WTC11 (cell line): Measurements from ENCODE around the gene KLF13. TPM values are rescaled to one million over a fixed set of nuclear protein-coding genes. Genes with fewer than 3 reads are reported as not detected.

Source experiments
- ATAC-seq: fragments of 200-7000 bp; cut with Tn5 transposase; 2 replicates; pipeline ENCODE4 v1.10.0; 2021; ENCODE audit warnings: mild to moderate bottlenecking, moderate library complexity
- CTCF ChIA-PET: fragments of 300-600 bp; sonication (Branson Sonifier 250); formaldehyde crosslinking; loops from one replicate; lab custom pipeline; 2021; ENCODE audit warnings: antibody characterized with exemption; lab: Charles Lee
- POLR2A ChIA-PET: fragments of 350-600 bp; sonication (Branson Sonifier 250); formaldehyde crosslinking; loops from one replicate; lab custom pipeline; 2021; ENCODE audit warnings: antibody characterized with exemption; lab: Charles Lee
- DNase-seq: peaks from one replicate; pipeline ENCODE4 v3.0.0; 2021; ENCODE audit warnings: low spot score
- H3K27ac Mint-ChIP-seq: 2 replicates; pipeline ENCODE4 v1.8.0; 2021; ENCODE audit warnings: mixed read lengths
- H3K27me3 Mint-ChIP-seq: 2 replicates; pipeline ENCODE4 v1.8.0; 2021; ENCODE audit warnings: low read depth, mild to moderate bottlenecking, moderate library complexity, mixed read lengths
- H3K36me3 Mint-ChIP-seq: 2 replicates; pipeline ENCODE4 v1.8.0; 2021; ENCODE audit warnings: mixed read lengths
- H3K4me1 Mint-ChIP-seq: 2 replicates; pipeline ENCODE4 v1.8.0; 2022; ENCODE audit warnings: mixed read lengths
- H3K4me3 Mint-ChIP-seq: 2 replicates; pipeline ENCODE4 v1.8.0; 2021; ENCODE audit warnings: mild to moderate bottlenecking, moderate library complexity, mixed read lengths
- H3K9me3 Mint-ChIP-seq: 2 replicates; pipeline ENCODE4 v1.8.0; 2021; ENCODE audit warnings: mixed read lengths
- CREM ChIP-seq: sonication (generic); formaldehyde crosslinking; IDR thresholded peaks from 2 replicates; pipeline ENCODE4 v1.8.1; 2022; ENCODE audit warnings: mild to moderate bottlenecking, missing genetic modification reagents, moderate library complexity
- ELF4 ChIP-seq: sonication (generic); formaldehyde crosslinking; IDR thresholded peaks from 2 replicates; pipeline ENCODE4 v1.8.1; 2022; ENCODE audit warnings: low read depth, mild to moderate bottlenecking, moderate library complexity, missing genetic modification reagents
- GTF2I ChIP-seq: fragments of 250-450 bp; sonication (Bioruptor Pico); conservative IDR thresholded peaks from 2 replicates; pipeline ENCODE4 v1.4.0; 2021; ENCODE audit warnings: mild to moderate bottlenecking
- KAT7 ChIP-seq: sonication (generic); formaldehyde crosslinking; IDR thresholded peaks from 2 replicates; pipeline ENCODE4 v1.8.1; 2023; ENCODE audit warnings: missing genetic modification reagents, mild to moderate bottlenecking, borderline replicate concordance
- NFE2L1 ChIP-seq: sonication (generic); formaldehyde crosslinking; IDR thresholded peaks from 2 replicates; pipeline ENCODE4 v1.8.1; 2023; ENCODE audit warnings: missing genetic modification reagents
- SOX15 ChIP-seq: fragments of 250-450 bp; sonication (Bioruptor Pico); IDR thresholded peaks from 2 replicates; pipeline ENCODE4 v1.9.0; 2021; ENCODE audit warnings: mild to moderate bottlenecking
- TEAD4 ChIP-seq: sonication (generic); formaldehyde crosslinking; IDR thresholded peaks from 2 replicates; pipeline ENCODE4 v1.8.0; 2022; ENCODE audit warnings: mild to moderate bottlenecking, missing genetic modification reagents
- ZNF232 ChIP-seq: sonication (generic); formaldehyde crosslinking; IDR thresholded peaks from 2 replicates; pipeline ENCODE4 v1.8.0; 2022; ENCODE audit warnings: mild to moderate bottlenecking, missing genetic modification reagents
- ZNF396 ChIP-seq: fragments of 250-450 bp; sonication (Bioruptor Pico); IDR thresholded peaks from 2 replicates; pipeline ENCODE4 v1.8.0; 2021; ENCODE audit warnings: mild to moderate bottlenecking, moderate library complexity, borderline replicate concordance
- total RNA-seq: library from RNA; stranded (reverse); gene quantifications from 3 replicates; pipeline ENCODE4 v1.2.3, GENCODE V29; 2021
- TF ChIP-seq, protein P1 (sequence below): sonication (generic); formaldehyde crosslinking; IDR thresholded peaks from 2 replicates; pipeline ENCODE4 v1.8.0; 2023; ENCODE audit warnings: missing genetic modification reagents, mild to moderate bottlenecking, borderline replicate concordance
- TF ChIP-seq, protein P2 (sequence below): fragments of 250-450 bp; sonication (Bioruptor Pico); IDR thresholded peaks from 2 replicates; pipeline ENCODE4 v2.1.2; 2022; ENCODE audit warnings: mild to moderate bottlenecking, moderate library complexity
- TF ChIP-seq, protein P3 (sequence below): sonication (generic); formaldehyde crosslinking; IDR thresholded peaks from 2 replicates; pipeline ENCODE4 v1.8.0; 2022; ENCODE audit warnings: mild to moderate bottlenecking, missing genetic modification reagents
- TF ChIP-seq, protein P4 (sequence below): sonication (generic); formaldehyde crosslinking; IDR thresholded peaks from 2 replicates; pipeline ENCODE4 v1.8.0; 2022; ENCODE audit warnings: mild to moderate bottlenecking, missing genetic modification reagents
- TF ChIP-seq, protein P5 (sequence below): sonication (generic); formaldehyde crosslinking; IDR thresholded peaks from 2 replicates; pipeline ENCODE4 v1.8.1; 2023; ENCODE audit warnings: mild to moderate bottlenecking, missing genetic modification reagents, moderate library complexity
- TF ChIP-seq, protein P6 (sequence below): fragments of 250-450 bp; sonication (Bioruptor Pico); IDR thresholded peaks from 2 replicates; pipeline ENCODE4 v1.9.0; 2021; ENCODE audit warnings: mild to moderate bottlenecking, borderline replicate concordance

The KLF13 gene
- total RNA-seq, 1 experiment from 2014 or later, result 38.1 TPM

DNA sequence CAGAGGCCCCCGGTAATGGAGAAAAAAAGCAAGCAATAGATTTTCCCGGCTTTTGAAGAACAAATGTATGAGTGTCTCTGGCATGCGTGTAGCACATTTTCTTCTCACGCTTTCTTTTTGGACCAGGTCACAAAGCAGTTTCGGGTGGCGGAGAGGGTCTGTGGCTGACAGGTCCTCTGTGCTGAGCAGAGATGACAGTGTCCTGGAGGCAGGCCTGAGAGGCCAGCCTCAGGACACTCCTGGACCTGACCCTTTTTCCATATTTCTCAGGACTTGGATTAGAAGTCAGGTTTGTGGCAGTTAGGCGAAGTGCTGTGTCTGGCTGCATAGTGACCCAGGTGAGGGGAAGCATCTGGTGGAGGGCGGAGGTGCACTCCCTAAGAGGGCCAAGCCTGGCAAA, 52.9 kb downstream of the KLF13 start (continued):
- TF ChIP-seq, protein P1, sequence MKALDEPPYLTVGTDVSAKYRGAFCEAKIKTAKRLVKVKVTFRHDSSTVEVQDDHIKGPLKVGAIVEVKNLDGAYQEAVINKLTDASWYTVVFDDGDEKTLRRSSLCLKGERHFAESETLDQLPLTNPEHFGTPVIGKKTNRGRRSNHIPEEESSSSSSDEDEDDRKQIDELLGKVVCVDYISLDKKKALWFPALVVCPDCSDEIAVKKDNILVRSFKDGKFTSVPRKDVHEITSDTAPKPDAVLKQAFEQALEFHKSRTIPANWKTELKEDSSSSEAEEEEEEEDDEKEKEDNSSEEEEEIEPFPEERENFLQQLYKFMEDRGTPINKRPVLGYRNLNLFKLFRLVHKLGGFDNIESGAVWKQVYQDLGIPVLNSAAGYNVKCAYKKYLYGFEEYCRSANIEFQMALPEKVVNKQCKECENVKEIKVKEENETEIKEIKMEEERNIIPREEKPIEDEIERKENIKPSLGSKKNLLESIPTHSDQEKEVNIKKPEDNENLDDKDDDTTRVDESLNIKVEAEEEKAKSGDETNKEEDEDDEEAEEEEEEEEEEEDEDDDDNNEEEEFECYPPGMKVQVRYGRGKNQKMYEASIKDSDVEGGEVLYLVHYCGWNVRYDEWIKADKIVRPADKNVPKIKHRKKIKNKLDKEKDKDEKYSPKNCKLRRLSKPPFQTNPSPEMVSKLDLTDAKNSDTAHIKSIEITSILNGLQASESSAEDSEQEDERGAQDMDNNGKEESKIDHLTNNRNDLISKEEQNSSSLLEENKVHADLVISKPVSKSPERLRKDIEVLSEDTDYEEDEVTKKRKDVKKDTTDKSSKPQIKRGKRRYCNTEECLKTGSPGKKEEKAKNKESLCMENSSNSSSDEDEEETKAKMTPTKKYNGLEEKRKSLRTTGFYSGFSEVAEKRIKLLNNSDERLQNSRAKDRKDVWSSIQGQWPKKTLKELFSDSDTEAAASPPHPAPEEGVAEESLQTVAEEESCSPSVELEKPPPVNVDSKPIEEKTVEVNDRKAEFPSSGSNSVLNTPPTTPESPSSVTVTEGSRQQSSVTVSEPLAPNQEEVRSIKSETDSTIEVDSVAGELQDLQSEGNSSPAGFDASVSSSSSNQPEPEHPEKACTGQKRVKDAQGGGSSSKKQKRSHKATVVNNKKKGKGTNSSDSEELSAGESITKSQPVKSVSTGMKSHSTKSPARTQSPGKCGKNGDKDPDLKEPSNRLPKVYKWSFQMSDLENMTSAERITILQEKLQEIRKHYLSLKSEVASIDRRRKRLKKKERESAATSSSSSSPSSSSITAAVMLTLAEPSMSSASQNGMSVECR (CRISPR knock-in tag), result no peak
- TF ChIP-seq, protein P2, sequence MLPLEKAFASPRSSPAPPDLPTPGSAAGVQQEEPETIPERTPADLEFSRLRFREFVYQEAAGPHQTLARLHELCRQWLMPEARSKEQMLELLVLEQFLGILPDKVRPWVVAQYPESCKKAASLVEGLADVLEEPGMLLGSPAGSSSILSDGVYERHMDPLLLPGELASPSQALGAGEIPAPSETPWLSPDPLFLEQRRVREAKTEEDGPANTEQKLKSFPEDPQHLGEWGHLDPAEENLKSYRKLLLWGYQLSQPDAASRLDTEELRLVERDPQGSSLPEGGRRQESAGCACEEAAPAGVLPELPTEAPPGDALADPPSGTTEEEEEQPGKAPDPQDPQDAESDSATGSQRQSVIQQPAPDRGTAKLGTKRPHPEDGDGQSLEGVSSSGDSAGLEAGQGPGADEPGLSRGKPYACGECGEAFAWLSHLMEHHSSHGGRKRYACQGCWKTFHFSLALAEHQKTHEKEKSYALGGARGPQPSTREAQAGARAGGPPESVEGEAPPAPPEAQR (CRISPR knock-in tag), result no peak

DNA sequence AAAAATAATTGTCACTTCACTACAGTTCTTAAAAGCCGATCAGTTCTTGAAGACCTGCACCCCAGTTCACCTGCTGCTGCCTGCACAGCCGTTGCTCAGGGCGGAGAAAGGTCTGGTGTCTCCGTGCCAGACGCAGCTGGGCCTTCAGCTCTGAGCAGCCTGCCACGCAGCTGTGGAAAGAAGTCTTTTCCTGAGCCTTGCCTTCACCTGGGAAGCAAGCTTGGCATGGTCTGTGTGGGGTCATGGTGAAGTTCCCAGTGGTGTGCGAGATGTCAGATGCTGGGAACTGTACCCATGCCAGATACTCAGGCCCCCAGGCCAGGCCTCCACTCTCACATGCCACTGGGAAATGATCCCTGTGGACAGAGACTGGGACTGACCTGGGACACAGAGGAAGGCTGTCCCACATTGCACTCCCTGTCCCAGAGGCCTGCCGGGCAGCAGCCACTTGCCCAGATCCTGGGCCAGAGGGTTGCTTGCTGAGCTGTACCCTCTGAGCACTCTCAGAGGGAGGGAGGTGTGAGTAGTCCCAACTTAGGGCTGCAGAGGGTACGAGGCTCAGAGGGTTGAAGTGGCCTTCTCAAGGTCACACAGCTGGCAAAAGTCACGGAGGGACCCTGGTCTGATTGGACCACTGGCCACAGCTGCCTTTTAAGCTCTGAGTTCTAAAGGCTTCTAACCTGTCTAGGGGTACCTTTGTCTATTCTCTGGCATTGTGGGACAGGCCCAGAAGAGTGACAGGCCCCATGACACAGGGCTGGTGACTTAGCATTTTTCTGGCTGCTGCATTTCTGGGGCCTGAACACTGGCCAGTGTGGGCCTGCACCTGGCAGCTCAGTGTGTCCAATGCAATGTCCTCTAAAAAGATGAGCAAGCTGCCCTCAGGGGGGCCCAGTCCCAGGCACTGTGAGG, 55.4 kb downstream of the KLF13 start:
- CTCF ChIA-PET, result interaction anchor here (0.7 to 1.7 kb wide), 2 partner anchors 10 to 16 kb away, joined by 3 read pairs; no protein-coding TSS in a partner anchor
- no peak overlapping the region; the same call in 1 of the 2 replicates for H3K27ac Mint-ChIP-seq
- H3K4me3 Mint-ChIP-seq, result no peak overlapping the region
- POLR2A ChIA-PET, result no interaction called here
- H3K4me1 Mint-ChIP-seq, result peaks cover 19% of the 10 kb centered on the region
- peaks cover 13% of the 10 kb centered on the region for H3K36me3 Mint-ChIP-seq
- peaks cover 7% of the 10 kb centered on the region for H3K9me3 Mint-ChIP-seq
- DNase-seq, result no peak
- no peak for ATAC-seq
- TF ChIP-seq ZNF232, result no peak
- TF ChIP-seq, protein P3, sequence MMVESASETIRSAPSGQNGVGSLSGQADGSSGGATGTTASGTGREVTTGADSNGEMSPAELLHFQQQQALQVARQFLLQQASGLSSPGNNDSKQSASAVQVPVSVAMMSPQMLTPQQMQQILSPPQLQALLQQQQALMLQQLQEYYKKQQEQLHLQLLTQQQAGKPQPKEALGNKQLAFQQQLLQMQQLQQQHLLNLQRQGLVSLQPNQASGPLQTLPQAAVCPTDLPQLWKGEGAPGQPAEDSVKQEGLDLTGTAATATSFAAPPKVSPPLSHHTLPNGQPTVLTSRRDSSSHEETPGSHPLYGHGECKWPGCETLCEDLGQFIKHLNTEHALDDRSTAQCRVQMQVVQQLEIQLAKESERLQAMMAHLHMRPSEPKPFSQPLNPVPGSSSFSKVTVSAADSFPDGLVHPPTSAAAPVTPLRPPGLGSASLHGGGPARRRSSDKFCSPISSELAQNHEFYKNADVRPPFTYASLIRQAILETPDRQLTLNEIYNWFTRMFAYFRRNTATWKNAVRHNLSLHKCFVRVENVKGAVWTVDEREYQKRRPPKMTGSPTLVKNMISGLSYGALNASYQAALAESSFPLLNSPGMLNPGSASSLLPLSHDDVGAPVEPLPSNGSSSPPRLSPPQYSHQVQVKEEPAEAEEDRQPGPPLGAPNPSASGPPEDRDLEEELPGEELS (CRISPR knock-in tag), result no peak
- TF ChIP-seq ELF4, result no peak
- TF ChIP-seq NFE2L1 (CRISPR knock-in tag), result no peak
- TF ChIP-seq TEAD4 (CRISPR knock-in tag), result no peak
- TF ChIP-seq, protein P4, sequence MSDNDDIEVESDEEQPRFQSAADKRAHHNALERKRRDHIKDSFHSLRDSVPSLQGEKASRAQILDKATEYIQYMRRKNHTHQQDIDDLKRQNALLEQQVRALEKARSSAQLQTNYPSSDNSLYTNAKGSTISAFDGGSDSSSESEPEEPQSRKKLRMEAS, result no peak
- no peak for TF ChIP-seq ZNF396
- TF ChIP-seq, protein P5, sequence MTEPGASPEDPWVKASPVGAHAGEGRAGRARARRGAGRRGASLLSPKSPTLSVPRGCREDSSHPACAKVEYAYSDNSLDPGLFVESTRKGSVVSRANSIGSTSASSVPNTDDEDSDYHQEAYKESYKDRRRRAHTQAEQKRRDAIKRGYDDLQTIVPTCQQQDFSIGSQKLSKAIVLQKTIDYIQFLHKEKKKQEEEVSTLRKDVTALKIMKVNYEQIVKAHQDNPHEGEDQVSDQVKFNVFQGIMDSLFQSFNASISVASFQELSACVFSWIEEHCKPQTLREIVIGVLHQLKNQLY, result no peak
- TF ChIP-seq KAT7 (CRISPR knock-in tag), result no peak
- TF ChIP-seq, protein P6, sequence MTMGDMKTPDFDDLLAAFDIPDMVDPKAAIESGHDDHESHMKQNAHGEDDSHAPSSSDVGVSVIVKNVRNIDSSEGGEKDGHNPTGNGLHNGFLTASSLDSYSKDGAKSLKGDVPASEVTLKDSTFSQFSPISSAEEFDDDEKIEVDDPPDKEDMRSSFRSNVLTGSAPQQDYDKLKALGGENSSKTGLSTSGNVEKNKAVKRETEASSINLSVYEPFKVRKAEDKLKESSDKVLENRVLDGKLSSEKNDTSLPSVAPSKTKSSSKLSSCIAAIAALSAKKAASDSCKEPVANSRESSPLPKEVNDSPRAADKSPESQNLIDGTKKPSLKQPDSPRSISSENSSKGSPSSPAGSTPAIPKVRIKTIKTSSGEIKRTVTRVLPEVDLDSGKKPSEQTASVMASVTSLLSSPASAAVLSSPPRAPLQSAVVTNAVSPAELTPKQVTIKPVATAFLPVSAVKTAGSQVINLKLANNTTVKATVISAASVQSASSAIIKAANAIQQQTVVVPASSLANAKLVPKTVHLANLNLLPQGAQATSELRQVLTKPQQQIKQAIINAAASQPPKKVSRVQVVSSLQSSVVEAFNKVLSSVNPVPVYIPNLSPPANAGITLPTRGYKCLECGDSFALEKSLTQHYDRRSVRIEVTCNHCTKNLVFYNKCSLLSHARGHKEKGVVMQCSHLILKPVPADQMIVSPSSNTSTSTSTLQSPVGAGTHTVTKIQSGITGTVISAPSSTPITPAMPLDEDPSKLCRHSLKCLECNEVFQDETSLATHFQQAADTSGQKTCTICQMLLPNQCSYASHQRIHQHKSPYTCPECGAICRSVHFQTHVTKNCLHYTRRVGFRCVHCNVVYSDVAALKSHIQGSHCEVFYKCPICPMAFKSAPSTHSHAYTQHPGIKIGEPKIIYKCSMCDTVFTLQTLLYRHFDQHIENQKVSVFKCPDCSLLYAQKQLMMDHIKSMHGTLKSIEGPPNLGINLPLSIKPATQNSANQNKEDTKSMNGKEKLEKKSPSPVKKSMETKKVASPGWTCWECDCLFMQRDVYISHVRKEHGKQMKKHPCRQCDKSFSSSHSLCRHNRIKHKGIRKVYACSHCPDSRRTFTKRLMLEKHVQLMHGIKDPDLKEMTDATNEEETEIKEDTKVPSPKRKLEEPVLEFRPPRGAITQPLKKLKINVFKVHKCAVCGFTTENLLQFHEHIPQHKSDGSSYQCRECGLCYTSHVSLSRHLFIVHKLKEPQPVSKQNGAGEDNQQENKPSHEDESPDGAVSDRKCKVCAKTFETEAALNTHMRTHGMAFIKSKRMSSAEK (CRISPR knock-in tag), result no peak
- no peak for TF ChIP-seq SOX15 (CRISPR knock-in tag)
- no peak for TF ChIP-seq CREM
- TF ChIP-seq GTF2I (CRISPR knock-in tag), result no peak
- peaks cover 8% of the 10 kb centered on the region for H3K27me3 Mint-ChIP-seq
